ENCODE measurements around the gene TREML4.

The TREML4 gene

DNA sequence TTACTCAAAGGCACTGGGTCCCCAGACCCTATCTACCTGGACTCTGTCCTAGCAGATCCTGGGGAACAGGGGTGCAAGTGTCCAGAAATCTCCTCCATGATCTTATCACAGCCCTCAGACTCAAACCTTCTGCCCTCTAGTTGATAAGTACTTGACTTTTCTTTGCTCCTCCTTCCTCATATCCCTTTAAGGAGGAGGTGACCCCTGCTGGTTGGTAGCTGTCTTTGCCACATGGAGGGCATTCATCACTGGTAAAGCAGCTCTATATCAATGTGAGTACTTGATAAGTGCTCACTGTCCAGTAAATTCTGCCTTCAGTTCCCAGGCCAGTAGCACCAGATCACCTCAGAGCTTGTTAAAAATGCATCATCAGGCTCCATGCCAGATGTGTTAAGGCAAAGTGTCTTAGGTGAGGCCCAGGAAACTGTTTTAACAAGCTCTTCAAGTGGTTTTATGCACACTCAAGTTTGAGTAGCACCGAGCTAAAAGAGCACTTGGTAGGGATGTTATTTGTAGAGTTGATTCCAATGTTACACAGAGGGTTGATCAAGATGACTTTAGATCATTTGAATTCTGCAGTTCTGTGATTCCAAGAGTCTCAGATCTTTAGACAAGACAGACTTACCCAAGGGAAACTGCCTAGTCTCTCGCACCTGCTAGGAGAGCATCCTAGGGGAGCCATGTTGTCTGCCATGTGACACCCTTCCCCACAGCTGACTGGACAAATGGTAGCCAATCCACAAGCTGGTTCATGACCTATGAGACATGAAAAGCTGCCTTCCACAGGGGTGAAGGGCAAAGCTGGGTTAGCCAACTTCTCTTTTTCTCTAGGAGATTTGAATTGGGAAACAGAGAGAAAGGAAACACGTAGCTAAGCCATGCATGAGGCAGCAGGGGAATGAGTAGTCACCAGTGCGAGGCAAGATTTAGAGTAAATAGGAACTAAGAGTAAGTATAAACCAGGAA is 45.8 kb upstream of the TREML4 start:
- H3K36me3 ChIP-seq (ENCODE audit: insufficient read depth, low read length) = no peaks in the 10 kb centered on the region

GRCh38 chr6:41184761-41185160 is 43.4 kb upstream of the TREML4 start:
- Histone ChIP-seq H4K20me1 (ENCODE audit: insufficient read depth, low read length, poor library complexity, severe bottlenecking) (no peaks in the 10 kb centered on the region), H3F3A (ENCODE audit: low read depth) (no peaks in the 10 kb centered on the region), H3K36me3 (ENCODE audit: insufficient read depth, low read length) (no peaks in the 10 kb centered on the region), H2AFZ (ENCODE audit: low read length) (no peak overlapping the region), H3K4me3 (ENCODE audit: low read length, poor library complexity, severe bottlenecking) (no peak overlapping the region), H3K9me2 (replicated peaks; ENCODE audit: low read depth, low read length) (no peaks in the 10 kb centered on the region), H3K27me3 (ENCODE audit: insufficient read depth, low read length, poor library complexity, severe bottlenecking) (no peaks in the 10 kb centered on the region), H3K79me2 (ENCODE audit: insufficient read depth, low read length) (no peaks in the 10 kb centered on the region), H3K9me3 (ENCODE audit: insufficient read depth, low read depth, low read length) (no peaks in the 10 kb centered on the region; the same call in 1 of the 2 replicates), H3K4me2 (ENCODE audit: low read depth, low read length, poor library complexity, severe bottlenecking) (no peak overlapping the region), H3K4me1 (ENCODE audit: insufficient read depth, low read length, poor library complexity, severe bottlenecking) (no peaks in the 10 kb centered on the region), H3K9ac (ENCODE audit: low read depth, low read length, poor library complexity, severe bottlenecking) (no peak overlapping the region)
- TF ChIP-seq CTCF (conservative IDR thresholded peaks at IDR 0.05; ENCODE audit: low read length) (no peak), EZH2phosphoT487 (IDR thresholded peaks at IDR 0.05; ENCODE audit: borderline replicate concordance) (no peak)

More for the DNA sequence above, 45.8 kb upstream of the TREML4 start:
- TF ChIP-seq EZH2phosphoT487 (IDR thresholded peaks at IDR 0.05; ENCODE audit: borderline replicate concordance) (no peak), CTCF (conservative IDR thresholded peaks at IDR 0.05; ENCODE audit: low read length) (peak; percentile 88)
- no peaks in the 10 kb centered on the region for H3F3A ChIP-seq (ENCODE audit: low read depth)
- no peaks in the 10 kb centered on the region for H3K79me2 ChIP-seq (ENCODE audit: insufficient read depth, low read length)
- no peaks in the 10 kb centered on the region for H3K27me3 ChIP-seq (ENCODE audit: insufficient read depth, low read length, poor library complexity, severe bottlenecking)
- H2AFZ ChIP-seq (ENCODE audit: low read length) = peak overlapping the region; percentile 97
- no peaks in the 10 kb centered on the region for H3K9me3 ChIP-seq (ENCODE audit: insufficient read depth, low read depth, low read length)
- no peak overlapping the region for H3K4me3 ChIP-seq (ENCODE audit: low read length, poor library complexity, severe bottlenecking)
- H3K4me1 ChIP-seq (ENCODE audit: insufficient read depth, low read length, poor library complexity, severe bottlenecking) = no peaks in the 10 kb centered on the region
- no peaks in the 10 kb centered on the region for H3K9me2 ChIP-seq (replicated peaks; ENCODE audit: low read depth, low read length)
- no peak overlapping the region for H3K4me2 ChIP-seq (ENCODE audit: low read depth, low read length, poor library complexity, severe bottlenecking)
- H4K20me1 ChIP-seq (ENCODE audit: insufficient read depth, low read length, poor library complexity, severe bottlenecking) = no peaks in the 10 kb centered on the region
- no peak overlapping the region for H3K9ac ChIP-seq (ENCODE audit: low read depth, low read length, poor library complexity, severe bottlenecking)

- Histone ChIP-seq H3K9me3 (ENCODE audit: insufficient read depth, low read depth, low read length) (peaks cover 4% of the 10 kb centered on the region; the same call in 1 of the 2 replicates), H4K20me1 (ENCODE audit: insufficient read depth, low read length, poor library complexity, severe bottlenecking) (no peaks in the 10 kb centered on the region), H3K9me2 (replicated peaks; ENCODE audit: low read depth, low read length) (no peaks in the 10 kb centered on the region), H3K4me1 (ENCODE audit: insufficient read depth, low read length, poor library complexity, severe bottlenecking) (no peaks in the 10 kb centered on the region), H3K27me3 (ENCODE audit: insufficient read depth, low read length, poor library complexity, severe bottlenecking) (no peaks in the 10 kb centered on the region), H3F3A (ENCODE audit: low read depth) (no peaks in the 10 kb centered on the region), H3K79me2 (ENCODE audit: insufficient read depth, low read length) (no peaks in the 10 kb centered on the region), H3K36me3 (ENCODE audit: insufficient read depth, low read length) (no peaks in the 10 kb centered on the region), H3K9ac (ENCODE audit: low read depth, low read length, poor library complexity, severe bottlenecking) (no peak overlapping the region), H3K4me2 (ENCODE audit: low read depth, low read length, poor library complexity, severe bottlenecking) (no peak overlapping the region), H3K4me3 (ENCODE audit: low read length, poor library complexity, severe bottlenecking) (no peak overlapping the region), H2AFZ (ENCODE audit: low read length) (no peak overlapping the region)
- TF ChIP-seq EZH2phosphoT487 (IDR thresholded peaks at IDR 0.05; ENCODE audit: borderline replicate concordance) (no peak), CTCF (conservative IDR thresholded peaks at IDR 0.05; ENCODE audit: low read length) (no peak)
Measured at GRCh38 chr6:41186031-41186562, 42.1 kb upstream of the TREML4 start.
